ENCODE data around the gene LMO2.

LMO2 gene

DNA sequence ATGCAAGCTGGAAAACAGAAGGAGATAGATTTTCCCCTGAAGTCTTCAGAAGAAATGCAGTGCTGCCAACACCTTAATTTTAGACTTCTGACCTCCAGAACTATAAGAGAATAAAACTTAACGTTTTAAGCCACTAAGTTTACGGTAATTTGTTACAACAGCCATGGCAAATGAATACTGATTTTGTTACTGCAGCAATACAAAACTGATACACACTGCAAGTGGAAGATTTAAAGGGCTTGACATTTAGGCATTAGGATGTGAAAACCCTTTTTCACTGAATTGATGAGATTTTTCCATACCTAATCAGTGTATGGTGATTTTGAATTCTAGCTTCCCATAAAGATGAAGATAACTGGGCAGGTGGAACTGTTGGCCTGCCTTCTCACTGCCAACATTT, 22.1 kb upstream of the LMO2 start:
- no peak for DNase-seq

DNA sequence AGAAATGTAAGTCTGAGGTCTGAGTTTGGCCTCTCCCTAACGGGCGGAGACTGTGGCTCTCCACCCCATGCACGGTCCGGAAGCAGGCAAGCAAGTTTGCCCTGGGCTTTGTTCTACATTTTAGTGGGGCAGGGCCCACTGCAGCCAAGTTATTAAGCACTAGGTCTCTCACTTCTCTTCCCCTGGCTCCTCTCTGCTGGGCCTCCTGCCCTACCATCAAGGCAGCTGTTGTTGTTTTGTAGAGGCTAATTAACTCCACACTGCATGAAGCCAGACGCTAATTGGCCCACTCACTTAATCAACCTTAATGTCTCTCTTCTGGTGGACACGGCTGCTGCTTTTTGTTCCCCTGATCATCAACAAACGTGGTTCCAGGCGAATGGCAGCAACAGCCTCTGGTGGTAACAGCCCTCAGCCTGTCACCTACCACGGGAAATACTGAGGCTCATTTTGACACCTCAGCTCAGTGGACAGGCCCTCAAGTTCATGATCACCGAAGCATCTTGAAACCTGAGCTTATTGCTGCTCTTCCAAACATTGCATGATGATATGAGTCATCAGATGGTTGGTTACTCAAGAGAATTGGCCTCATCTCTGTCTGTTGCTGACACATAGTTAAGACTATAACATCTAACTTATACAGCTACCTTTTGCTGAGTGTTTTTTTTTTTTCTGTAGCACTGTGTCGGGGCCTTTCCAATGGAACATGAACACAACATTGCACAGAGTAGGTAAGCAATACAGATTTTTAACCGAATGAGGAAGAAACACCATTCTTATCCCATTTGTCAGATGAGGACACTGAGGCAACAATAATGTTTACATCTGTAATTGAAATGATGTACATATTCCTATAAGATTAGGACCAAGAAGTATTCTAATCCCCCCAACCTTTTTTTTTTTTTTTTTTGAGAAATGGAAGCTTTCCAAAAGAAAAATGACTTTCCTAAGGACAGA, 20.8 kb upstream of the LMO2 start:
- DNase-seq: no peak

DNA sequence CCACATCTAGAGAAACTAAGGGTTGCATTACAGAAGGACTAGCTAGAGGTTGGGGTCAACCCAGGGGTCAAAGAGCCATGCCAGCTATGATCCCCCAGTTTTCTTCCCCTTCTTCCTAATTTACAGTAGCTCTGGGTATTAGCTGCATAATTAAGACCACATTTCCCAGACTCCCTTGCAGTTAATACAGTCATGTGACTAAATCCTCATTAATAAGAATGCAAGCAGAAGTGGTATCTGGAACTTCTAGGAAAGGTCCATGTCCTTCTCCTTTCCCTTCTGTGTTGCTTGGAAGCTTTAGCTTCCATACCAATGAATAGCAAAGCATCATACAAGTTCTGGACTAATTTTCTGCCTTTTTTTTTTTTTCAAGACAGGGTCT, 19.1 kb upstream of the LMO2 start:
- no peak for DNase-seq

DNA sequence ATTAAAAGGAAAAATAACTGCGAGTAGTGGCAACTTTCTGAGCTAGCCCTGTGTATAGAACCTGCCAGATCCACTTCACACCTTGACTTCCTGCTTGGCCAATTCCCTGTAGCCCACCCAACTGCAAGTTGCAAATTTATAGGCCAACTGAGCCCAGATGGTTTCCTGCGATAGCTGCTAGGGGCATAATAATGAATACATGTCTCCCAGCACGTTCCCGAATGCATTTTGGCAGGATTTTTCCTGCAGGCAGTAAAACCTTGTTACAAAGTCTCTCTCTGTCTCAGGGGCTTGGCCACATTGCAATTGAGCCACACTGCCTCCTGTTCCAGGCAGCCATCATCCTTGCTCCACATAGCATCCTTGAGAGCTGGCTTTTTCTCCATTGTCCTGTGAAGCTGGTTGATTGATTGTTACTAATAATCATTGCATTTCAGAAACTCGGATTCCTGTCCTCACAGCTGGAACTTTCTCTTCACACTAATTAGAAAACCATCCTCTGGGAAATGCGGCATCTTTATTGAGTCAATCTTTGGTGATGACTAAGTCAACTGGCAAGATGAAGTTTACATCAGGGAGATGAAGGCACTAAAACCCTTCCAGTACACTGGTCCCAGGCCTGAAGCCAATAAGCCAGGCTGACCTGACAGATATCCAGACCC, 18.6 kb upstream of the LMO2 start:
- no peak for DNase-seq

DNA sequence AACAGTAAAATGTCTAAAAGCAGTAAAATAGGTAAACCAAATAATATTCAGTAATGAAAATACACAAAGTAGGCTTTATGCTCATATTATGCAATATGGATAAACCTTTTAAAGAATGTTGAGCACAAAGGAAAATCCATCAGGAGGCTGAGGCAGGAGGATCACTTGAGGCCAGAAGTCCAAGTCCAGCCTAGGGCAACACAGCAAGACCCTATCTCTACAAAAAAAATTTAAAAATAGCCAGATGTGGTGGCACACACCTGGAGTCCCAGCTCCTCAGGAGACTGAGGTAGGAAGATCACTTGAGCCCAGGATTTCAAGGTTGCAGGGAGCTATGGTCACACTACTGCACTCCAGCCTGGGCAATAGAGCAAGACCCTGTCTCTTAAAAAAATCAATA, 17.7 kb upstream of the LMO2 start:
- DNase-seq: no peak

DNA sequence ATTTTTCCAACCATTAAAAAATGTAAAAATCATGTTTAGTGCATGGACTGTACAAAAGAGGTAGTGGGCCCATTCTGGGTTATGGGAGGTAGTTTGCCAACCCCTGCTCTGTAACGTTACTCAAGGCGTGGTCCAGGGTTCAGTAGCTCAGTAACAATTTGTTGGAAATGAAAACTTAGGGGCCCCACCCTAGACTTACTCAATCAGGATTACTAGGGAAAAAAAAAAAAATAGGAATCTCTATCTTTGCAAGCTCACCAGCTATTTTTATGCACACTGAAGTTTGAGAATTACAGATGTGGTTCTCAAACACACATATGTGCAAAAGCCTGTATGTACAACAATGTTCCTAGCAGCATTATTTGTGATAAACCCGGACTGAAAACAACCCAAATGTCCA, 17.3 kb upstream of the LMO2 start:
- DNase-seq: no peak

DNA sequence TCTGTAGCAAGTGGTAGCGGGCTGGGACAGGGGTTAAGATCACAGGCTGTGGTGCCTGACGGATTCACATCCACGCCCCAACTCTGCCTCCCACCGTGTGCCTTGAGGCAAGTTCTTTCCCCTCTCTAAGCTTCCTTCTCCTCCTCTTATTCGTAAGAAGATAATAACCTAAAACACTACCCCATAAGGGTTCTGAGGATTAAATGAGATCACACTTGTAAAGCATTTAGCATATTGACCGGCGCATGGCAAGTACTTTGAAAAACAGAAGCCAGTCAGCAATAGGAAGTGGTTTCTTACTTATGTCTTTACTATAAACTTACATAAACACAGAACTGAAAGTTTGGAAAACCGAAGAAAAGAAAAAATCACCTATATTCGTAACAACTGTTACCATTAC, 15.5 kb upstream of the LMO2 start:
- no peak for DNase-seq

DNA sequence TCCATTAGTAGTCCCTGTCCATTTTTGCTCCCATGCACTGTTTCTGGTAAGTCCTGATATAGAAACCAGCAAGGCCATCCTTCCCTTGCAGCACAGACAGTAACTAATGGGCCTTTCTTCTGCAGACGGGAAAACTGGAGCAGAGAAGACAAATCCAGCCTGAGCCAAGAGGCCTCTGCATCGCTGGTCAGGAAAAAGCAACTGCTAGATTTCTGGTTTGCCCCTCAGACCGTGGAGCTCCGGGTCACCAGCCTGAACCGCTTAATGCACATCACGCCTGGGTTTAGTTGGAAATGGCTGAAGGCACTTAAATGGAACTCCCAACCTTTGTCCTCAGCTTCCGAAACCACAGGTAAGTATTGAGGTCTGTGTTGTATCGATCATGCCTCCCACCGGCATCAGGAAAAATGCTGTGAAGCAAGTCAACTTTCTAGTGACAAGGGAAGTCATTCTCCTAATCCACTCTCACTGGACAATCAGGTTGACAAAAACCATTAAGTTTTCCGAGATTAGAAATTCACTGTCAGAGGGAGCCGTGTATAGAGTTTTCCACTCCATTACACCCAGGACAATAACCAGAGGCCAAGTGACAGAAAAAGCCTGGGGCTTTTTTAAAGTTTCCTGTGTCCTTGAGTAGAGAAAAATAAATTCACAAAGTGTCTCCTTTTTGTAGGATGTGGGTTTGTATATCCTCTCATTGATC, 14.8 kb upstream of the LMO2 start:
- DNase-seq: no peak

DNA sequence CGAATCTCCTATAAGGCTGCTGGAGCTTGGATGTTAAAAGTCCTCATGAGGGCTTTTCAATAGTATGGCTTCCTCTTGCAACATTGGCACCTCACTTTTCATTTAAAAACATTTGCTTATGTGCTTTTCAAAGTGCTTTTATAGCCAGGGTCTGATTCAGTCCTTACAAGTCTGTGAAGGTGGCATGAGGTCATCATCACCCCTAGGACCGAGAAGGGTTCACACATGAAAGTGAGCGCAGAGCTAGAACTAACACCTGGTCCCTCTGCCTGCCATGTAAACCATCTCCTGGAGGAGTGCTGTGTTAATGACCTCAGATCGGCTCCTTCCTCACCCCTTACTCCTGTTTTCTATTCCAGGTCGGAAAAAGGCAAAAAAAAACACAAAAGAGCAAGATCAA, 12.2 kb upstream of the LMO2 start:
- no peak for DNase-seq

DNA sequence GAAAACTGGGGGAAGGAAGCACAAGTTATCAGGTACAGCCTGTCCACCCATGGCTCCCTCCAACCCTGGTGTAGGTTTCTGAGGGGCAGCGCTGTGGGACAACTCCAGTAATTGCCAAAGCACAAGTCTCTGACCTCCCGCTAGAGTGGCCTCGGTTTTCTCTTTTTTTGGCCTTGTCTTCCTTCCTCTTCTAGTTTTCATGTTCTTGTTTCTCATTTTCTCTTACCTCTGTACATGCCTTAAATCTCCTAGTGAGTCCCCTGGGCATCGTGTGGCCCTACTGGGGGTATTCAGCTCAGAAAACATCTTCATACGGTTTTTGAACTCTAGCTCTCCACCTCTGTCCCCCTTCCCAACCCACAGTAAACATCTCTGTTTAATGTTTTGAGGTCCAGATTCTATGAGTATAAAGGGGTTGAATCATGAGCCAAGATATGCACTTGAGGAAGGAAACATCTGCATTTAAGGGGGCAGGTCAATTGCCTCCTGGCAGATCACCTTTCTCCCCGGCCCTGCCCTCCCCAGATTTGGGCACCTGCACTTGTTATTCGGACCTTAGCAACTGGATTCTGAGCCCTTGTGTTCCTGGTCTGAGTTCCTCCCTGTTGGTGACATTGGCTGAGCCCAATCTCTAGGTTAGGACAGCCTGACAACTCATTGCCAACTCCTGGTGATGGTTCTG, 8.4 kb upstream of the LMO2 start:
- no peak for DNase-seq

DNA sequence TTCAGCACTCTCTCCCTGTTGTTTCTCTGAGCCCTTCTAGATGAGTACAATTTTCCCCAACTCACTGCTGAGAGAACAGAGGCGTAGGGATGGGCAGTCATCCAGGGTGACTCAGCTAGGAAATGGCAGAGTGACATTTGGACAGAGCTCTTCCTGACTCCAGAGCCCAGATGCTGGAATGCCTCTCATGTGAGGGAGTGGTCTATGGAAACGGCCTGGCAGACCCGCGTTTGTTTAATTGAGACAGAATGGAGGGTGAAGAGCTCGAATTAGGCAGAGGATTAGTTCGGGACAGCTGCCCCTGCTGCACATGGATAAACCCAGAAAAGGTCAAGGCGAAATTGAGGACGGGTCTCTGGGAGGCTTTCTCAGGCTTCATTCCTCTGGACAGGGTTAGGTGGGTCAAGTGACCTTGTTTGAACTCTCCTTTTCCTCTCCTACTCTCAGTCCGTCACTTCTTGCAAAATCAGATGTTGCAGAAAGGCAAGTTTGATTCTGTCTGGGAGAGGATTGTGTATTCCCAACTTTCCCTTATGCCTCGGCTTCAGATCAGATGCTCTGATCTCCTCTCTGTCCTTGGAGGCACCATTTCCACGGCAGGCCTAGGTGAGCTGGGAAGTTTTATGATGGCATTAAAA, 7.6 kb upstream of the LMO2 start:
- no peak for DNase-seq

DNA sequence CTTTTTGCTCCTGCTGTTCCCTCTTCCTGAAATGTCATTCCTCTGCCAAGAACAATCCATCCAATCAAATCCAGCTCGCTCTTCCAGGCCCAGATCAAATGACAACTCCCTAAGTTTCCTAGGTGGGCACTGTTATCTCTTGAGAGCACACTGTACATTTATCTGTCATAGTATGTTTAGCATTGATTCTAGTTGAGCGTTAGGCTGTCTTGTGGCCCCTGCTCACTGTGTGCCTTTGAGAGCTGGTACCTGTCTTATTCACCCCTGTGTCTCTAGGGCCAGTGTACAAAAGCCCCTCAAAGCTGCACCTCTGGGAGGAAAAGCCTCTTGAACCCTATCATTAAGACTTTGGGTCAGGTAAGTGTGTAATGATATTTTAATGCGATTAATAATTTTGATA, 7.1 kb upstream of the LMO2 start:
- no peak for DNase-seq

DNA sequence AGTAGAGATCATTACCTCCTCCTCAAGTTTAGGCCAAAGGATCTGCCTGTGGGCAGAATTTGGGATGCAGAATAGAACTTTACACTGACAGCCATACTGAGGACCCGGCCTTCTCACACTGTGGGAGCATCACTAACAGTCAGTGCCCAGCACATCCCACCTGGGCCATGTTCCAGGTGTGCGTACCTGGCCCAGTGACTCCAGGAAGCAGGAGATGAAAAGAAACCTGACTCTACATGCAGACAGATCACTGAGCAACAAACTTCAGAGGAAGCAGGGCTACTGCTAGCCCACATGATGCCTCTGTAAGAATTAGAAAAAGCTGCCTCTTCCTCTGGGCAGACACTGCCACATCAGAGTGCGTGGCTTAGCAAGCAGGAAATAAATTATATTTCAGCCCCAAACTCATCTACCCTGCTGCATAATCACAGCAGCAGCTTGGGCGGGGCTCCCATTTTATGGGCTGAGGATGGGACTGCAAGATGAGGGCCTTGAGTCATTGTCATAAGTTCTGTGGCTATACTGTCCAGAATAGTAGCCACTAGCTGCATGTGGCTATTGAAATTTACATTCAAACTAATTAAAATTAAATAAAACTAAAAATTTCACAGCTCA, 6.0 kb upstream of the LMO2 start:
- no peak for DNase-seq

DNA sequence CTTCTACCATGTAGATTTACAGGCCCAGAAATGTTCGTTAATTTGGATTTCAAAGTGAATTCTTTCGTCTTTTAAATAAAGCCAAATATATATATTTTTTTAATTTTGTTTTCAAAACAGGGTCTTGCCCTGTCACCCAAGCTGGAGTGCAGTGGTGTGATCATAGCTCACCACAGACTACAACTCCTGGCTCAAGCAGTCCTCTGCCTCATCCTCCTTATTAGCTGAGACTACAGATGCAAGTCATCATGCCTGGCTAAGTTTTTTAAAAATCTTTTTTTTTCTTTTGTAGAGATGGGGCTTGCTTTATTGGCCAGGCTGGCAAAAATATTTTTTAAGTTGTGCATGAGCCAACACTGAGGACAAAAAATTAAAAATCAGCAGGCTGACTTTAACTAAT, 5.0 kb upstream of the LMO2 start:
- no peak for DNase-seq

DNA sequence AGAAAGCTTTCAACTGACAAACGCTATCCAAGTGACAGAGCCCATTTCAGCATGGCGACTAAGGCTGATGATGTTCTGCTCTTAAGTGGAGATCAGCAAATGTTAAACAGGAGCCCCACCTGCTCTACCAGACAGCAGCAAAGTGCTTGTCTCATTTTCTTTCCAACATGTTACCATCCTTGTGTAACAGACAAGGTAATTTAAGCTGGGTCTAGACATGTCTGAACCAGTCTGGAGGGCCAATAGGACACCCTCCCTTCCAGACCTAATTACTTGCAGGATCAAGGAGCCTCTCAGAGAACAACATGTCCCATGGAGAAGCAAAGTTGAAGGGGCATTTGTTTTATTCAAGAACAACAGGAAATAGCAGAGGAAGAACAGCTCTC, 3.9 kb upstream of the LMO2 start:
- DNase-seq: no peak

DNA sequence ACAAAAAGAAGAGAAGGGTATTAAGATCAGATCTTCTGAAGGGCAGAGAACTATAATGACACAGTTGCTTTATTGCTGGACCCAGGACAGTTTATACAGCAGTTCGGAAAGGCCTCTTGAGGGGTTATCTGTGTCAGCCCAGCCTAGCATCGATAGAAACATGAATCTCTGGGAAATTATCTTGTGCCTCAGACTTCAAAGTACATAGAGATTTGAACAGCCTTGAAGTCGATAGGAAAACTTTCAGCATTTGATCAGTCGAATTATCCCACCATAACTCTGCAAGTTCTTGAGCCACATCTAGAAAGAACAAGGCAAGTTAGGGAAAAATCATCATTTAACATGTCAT, 2.5 kb upstream of the LMO2 start:
- no peak for DNase-seq

DNA sequence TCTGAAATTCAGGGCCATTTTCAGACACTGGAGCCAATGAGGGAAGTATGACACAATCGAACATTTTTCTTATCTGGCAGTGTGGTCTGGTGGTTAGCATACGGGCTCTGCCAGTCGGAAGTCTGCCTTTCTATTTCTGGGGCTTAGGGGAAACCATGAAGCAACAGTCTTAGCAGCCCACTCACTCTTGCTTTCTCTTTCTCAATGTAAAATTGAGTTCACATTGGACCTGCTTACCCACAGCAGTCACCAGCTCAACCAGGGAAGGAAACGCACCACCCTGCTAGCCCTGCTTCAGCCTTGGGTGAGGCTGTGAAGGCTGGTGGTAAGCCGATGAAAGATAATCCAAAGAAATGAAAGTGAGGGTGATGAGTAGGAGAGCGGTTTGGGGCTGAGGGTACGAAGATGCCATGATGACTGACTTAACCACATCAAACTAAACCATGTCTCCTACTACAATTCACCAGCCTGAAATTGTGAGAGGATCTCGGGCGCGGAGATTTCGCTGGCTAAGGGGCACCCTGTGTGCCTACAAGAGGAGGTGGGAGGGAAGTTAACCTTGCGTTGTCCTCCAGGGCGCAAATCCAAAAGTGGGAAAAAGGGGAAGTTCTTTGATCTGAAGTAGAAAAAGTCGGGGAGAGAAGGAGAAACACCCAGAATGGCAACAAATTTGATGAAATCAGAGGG, 2.0 kb upstream of the LMO2 start:
- peak; percentile 19 to 31 (median 24) for DNase-seq

DNA sequence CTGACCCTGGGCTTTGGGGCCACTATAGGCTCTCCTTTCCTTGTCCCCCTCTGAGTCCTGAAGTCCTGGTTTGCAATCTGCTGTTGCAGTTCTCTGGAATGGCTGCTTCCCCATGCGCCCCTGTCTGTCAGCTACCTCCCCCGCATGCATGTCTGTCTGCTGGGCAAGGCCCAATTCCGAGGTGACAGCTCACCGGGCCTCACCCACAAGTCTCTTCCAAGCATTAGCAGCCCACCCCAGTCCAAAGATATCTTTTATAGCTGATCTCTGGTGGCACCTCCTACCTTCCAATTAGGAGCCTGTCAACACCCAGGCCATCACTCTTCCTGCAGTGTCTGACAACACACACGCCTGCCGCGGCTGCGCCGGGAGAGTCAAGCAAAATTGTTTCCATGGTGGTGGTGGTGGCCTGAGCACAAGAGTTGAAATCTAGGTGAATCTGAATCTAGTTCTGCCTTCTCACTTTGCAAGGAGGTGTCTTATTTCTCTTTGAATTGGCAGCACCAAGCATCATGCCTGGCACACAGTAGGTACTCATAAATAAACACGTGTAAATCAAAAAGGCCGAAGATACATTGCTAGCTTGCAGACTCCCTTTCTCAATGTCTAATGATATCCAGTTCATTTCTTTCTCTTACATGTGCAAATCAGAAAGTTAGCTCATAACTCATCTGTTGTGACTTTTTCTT, 1.2 kb upstream of the LMO2 start:
- DNase-seq: no peak

DNA sequence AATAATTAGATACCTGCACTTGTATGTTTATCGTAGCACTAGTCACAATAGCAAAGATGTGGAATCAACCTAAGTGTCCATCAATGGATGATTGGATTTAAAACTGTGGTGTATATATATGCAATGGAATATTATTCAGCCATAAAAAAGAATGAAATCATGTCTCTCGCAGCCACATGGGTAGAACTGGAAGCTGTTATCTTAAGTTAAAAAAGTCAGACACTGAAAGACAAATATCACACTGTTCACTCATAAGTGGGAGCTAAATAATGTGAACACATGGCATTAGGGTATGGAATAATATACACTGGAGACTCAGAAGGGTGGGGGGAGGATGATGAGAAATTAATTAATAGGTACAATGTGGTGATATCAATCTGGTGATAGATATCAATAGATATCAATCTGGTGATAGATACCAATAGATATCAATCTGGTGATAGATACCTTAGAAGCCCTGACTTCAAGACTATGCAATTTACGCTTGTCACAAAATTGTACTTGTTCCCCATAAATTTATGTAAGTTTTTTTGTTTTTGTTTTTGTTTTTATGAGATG, 2.0 kb downstream of the LMO2 start:
- no peak for DNase-seq

DNA sequence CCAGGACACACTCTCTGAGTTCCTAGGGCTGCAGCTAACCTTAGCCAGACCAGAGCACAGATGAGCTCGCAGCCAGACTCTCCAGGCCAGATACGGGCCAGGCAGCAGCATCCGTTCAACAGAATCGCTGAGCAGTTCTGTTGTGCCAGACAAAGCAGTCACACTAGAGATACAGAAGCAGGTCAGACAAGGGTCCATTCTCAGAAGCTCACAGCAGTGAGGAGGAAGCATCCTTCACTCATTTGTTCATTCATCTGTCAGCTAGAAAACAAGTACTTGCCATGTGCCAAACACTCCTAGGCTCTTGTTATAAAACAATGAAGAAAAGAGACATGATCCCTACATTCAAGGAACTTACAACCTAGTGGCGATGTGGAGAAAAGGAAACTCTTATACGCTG, 2.6 kb downstream of the LMO2 start:
- no peak for DNase-seq

DNA sequence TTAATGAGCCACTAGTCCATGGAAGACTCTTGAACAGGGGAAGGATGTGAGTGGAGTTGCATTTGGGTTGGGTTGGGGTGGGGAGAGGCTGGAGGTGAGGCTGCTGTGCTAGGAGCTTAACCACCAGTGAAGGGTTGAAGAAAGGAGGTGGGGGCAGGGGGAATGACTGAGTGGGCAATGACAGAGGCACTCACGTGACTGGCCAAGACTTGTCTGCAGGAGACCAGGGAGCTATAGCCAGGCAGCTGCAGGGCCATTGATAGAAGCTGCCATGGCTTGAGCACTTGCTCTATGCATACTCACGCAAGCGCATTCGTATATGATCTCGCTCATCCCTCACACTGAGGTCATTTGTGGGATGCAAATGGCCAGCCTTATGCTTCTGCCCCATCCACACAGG, 4.0 kb downstream of the LMO2 start:
- no peak for DNase-seq

Data from activated naive CD4-positive, alpha-beta T cell (primary cell).